Measurements from ENCODE around the gene MRPL36. TPM values are rescaled to one million over a fixed set of nuclear protein-coding genes. Genes with fewer than 3 reads are reported as not detected.

The MRPL36 gene
- total RNA-seq, 4 donors from 2014 or later = 67.8 to 106 (median 75.3) TPM

DNA sequence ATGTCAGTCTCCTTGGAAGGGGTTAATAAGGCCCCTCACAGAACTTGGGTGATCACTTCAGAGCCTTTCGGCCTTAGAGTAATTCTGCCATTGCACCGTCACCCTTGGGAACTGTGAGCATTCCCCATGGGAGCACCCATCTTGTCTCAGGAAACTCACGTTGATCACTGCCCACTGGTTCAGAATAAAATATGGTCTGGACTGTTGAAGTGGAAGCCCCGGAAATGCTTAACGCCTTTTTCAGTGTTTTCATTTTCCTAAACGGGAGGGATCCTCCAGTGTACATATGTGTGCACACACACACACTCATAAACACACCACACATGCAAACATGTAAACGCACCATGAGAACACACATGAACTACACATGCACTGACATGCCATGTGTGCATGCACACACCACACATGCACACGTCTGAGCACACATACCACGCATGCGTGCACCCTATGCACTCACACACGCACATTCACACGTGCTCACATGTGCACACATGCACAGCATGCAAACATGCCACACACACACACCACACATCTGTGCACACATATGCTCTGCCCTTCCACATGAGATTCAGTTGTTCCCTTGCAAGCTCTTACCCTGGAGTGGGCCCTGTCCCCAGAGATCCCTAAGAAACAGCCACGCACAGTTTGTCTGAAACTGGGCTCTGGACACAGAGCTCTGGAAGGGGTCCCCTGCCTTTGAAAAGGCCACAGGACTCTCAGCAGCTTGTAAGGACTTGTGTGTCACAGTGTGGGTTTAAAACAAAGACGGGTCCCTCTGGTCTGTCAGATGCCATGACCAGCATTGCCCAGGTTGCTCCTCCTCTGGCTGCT, 17.0 kb downstream of the MRPL36 start:
- H3K4me3 ChIP-seq = no peak overlapping the region
- no peaks in the 10 kb centered on the region for H3K4me1 ChIP-seq
- DNase-seq (no peak), ATAC-seq (no peak)
- H3K27ac ChIP-seq = no peak overlapping the region
- in situ Hi-C loops (cut with MboI; ENCODE audit: low sequenced_read_pairs in 4 of 4) (no loop called here), intact Hi-C loops (cut with DNase I; ENCODE audit: low total_unique reads) (no loop called here)
- no peak for TF ChIP-seq POLR2A (IDR thresholded peaks at IDR 0.05)
- TF ChIP-seq, protein P1, sequence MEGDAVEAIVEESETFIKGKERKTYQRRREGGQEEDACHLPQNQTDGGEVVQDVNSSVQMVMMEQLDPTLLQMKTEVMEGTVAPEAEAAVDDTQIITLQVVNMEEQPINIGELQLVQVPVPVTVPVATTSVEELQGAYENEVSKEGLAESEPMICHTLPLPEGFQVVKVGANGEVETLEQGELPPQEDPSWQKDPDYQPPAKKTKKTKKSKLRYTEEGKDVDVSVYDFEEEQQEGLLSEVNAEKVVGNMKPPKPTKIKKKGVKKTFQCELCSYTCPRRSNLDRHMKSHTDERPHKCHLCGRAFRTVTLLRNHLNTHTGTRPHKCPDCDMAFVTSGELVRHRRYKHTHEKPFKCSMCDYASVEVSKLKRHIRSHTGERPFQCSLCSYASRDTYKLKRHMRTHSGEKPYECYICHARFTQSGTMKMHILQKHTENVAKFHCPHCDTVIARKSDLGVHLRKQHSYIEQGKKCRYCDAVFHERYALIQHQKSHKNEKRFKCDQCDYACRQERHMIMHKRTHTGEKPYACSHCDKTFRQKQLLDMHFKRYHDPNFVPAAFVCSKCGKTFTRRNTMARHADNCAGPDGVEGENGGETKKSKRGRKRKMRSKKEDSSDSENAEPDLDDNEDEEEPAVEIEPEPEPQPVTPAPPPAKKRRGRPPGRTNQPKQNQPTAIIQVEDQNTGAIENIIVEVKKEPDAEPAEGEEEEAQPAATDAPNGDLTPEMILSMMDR (IDR thresholded peaks at IDR 0.05 in 4 of 5, conservative IDR thresholded peaks at IDR 0.05 in 1 of 5) = no peak
- H3K27me3 ChIP-seq = no peaks in the 10 kb centered on the region
- no peaks in the 10 kb centered on the region for H3K9me3 ChIP-seq
- H3K36me3 ChIP-seq = no peaks in the 10 kb centered on the region

DNA sequence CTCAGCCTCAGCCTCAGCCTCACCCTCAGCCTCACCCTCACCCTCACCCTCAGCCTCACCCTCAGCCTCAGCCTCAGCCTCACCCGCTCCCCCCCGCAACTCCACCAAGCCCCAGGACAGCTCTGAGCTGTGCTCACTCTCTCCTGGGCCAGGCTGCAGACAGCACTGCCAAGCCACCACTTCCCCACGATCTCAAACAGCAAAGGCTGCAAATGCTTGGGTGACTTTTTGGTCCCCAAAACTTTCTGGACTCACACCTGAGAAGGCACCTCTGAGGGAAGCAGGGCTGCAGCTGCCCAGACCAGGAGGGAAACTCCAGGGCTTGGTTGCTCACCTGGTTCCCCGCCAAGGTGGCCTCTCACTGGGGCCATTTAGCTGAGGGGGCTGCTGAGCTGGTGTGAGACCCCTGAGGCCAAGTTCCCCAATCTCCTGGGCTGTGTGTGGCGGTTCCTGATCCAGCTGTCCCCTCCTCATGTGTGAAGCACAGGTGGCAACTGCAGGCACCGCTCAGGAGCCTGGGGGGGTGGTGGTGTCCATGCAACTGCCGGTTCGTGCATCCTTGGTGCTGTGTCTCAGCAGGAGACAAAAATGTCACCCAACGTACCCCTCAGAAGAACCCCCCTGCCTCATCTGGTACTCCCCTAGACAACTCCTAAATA, 17.8 kb downstream of the MRPL36 start:
- in situ Hi-C loops (cut with MboI; ENCODE audit: low sequenced_read_pairs in 4 of 4) (no loop called here), intact Hi-C loops (cut with DNase I; ENCODE audit: low total_unique reads) (no loop called here)
- ATAC-seq = no peak
- DNase-seq = no peak
- Histone ChIP-seq H3K27me3 (no peaks in the 10 kb centered on the region), H3K27ac (no peak overlapping the region), H3K36me3 (no peaks in the 10 kb centered on the region), H3K4me3 (no peak overlapping the region), H3K9me3 (no peaks in the 10 kb centered on the region), H3K4me1 (no peaks in the 10 kb centered on the region)
- TF ChIP-seq POLR2A (IDR thresholded peaks at IDR 0.05) = no peak
- TF ChIP-seq, protein P1 (IDR thresholded peaks at IDR 0.05 in 4 of 5, conservative IDR thresholded peaks at IDR 0.05 in 1 of 5) = no peak

DNA sequence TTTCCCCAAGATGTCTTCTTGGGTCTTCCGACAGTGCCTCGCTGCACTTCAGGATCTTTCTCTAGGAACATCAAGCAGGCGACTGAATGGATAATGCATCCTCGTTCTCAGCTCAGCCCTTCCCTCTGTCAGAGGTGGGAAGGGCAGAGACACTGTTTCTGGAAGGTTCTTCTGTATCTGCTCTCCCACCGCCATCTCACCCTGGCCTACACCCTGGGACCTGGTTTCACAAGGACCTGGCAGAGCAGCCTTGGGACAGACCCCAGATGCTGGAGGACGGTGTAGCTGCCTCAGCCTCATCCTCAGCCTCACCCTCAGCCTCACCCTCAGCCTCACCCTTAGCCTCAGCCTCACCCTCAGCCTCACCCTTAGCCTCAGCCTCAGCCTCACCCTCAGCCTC, 18.5 kb downstream of the MRPL36 start:
- H3K27me3 ChIP-seq = no peaks in the 10 kb centered on the region
- no peak for DNase-seq

DNA sequence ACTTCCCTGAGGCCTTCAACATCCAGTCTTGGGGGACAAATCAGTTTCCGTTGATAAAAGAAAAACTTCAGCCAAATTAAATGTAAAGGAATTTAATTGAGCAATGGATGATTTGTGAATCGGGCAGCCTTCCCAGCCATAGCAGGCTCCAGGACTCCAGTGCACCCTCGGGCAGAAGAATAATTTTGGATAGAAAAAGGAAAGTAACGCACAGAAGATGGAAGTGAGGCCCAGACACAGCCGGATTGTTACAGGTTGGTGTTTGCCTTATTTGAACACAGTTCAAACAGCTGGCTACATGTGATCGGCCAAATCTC, 19.1 kb downstream of the MRPL36 start:
- Histone ChIP-seq H3K27ac (no peak overlapping the region), H3K9me3 (no peaks in the 10 kb centered on the region), H3K4me3 (no peak overlapping the region), H3K36me3 (no peaks in the 10 kb centered on the region), H3K4me1 (no peaks in the 10 kb centered on the region), H3K27me3 (no peaks in the 10 kb centered on the region)
- intact Hi-C loops (cut with DNase I; ENCODE audit: low total_unique reads) (no loop called here), in situ Hi-C loops (cut with MboI; ENCODE audit: low sequenced_read_pairs in 4 of 4) (no loop called here)
- no peak for DNase-seq
- ATAC-seq = no peak
- TF ChIP-seq, protein P1 (IDR thresholded peaks at IDR 0.05 in 4 of 5, conservative IDR thresholded peaks at IDR 0.05 in 1 of 5) = no peak
- no peak for TF ChIP-seq POLR2A (IDR thresholded peaks at IDR 0.05)

More for the DNA sequence above, 18.5 kb downstream of the MRPL36 start:
- no peaks in the 10 kb centered on the region for H3K9me3 ChIP-seq
- H3K36me3 ChIP-seq = no peaks in the 10 kb centered on the region
- no peak overlapping the region for H3K4me3 ChIP-seq
- ATAC-seq = no peak
- intact Hi-C loops (cut with DNase I; ENCODE audit: low total_unique reads) = no loop called here
- no peak overlapping the region for H3K27ac ChIP-seq
- in situ Hi-C loops (cut with MboI; ENCODE audit: low sequenced_read_pairs in 4 of 4) = no loop called here
- no peaks in the 10 kb centered on the region for H3K4me1 ChIP-seq
- TF ChIP-seq, protein P1 (IDR thresholded peaks at IDR 0.05 in 4 of 5, conservative IDR thresholded peaks at IDR 0.05 in 1 of 5) = no peak
- TF ChIP-seq POLR2A (IDR thresholded peaks at IDR 0.05) = no peak
